Measurements from ENCODE around the gene TRIM65. TPM values are rescaled to one million over a fixed set of nuclear protein-coding genes. Genes with fewer than 3 reads are reported as not detected.

Gene TRIM65
- total and polyA plus RNA-seq, 2 experiments from 2014 or later: 12.5 to 16.8 TPM

DNA sequence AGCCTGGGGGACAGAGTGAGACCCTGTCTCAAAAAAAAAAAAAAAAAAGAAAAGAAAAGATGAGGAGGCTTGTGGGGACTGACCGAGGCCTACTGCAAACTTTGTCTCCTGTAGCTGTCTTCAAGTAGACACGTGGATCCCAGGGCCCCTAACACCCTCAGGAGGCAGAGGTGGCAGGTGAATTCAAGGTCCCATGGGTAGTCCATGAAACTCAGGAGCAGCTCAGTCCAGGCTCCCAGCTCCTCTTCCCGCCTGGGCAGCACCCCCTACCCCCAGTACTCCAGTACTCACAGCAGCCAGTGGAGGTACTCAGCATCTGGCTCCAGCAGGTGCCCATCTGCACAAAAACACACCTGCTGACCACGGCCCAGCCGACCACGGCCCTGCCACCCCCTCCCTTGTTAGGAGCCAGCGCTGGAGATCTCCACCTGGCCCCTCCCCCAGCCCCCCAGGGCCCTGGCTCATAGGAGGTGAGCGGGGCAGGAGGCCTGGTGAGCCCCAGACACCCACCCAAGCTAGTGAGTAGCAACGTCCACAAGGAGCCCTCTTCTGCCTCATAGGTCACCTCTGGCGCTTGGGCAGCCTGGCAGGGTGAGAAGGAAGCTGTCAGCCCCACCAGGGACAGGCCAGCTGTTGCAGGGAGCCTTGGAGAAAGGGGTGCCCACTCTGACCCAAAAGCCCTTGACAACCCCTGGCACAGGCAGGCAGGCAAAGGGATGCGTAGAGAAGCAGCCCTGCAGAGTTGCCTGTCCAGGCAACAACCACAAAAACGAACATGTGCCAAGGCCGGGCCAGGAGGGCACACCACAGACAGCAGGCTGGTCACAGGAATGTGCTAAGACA is 4.2 kb upstream of the TRIM65 start:
- WGBS (ENCODE audit: low lambda C conversion rate, missing lambda C conversion rate): 95% methylated on average over 12 of the region's 13 CpGs
- H3K4me3 ChIP-seq: no peak overlapping the region
- TF ChIP-seq, protein P1, sequence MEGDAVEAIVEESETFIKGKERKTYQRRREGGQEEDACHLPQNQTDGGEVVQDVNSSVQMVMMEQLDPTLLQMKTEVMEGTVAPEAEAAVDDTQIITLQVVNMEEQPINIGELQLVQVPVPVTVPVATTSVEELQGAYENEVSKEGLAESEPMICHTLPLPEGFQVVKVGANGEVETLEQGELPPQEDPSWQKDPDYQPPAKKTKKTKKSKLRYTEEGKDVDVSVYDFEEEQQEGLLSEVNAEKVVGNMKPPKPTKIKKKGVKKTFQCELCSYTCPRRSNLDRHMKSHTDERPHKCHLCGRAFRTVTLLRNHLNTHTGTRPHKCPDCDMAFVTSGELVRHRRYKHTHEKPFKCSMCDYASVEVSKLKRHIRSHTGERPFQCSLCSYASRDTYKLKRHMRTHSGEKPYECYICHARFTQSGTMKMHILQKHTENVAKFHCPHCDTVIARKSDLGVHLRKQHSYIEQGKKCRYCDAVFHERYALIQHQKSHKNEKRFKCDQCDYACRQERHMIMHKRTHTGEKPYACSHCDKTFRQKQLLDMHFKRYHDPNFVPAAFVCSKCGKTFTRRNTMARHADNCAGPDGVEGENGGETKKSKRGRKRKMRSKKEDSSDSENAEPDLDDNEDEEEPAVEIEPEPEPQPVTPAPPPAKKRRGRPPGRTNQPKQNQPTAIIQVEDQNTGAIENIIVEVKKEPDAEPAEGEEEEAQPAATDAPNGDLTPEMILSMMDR (IDR thresholded peaks at IDR 0.05; ENCODE audit: poor library complexity): no peak
- TF ChIP-seq EZH2phosphoT487 (IDR thresholded peaks at IDR 0.05; ENCODE audit: low read depth, severe bottlenecking, unreplicated experiment) (no peak), EZH2 (IDR thresholded peaks at IDR 0.05; ENCODE audit: borderline replicate concordance) (no peak)
- DNase-seq (ENCODE audit: low spot score): no peak
- no peak overlapping the region for H2AFZ ChIP-seq
- no peaks in the 10 kb centered on the region for H3K9me3 ChIP-seq (ENCODE audit: low read depth)
- peaks cover 11% of the 10 kb centered on the region for H3K4me1 ChIP-seq (ENCODE audit: insufficient read depth)
- no peak overlapping the region for H3K4me2 ChIP-seq
- no peaks in the 10 kb centered on the region for H3K9me2 ChIP-seq (replicated peaks; ENCODE audit: insufficient read depth)
- no peaks in the 10 kb centered on the region for H4K20me1 ChIP-seq (ENCODE audit: insufficient read depth, poor library complexity, severe bottlenecking)
- H3K36me3 ChIP-seq (replicated peaks; ENCODE audit: insufficient read depth, low read depth): no peaks in the 10 kb centered on the region
- no peak overlapping the region for H3K27ac ChIP-seq
- no peaks in the 10 kb centered on the region for H3K27me3 ChIP-seq
- peaks cover 22% of the 10 kb centered on the region for H3K79me2 ChIP-seq

DNA sequence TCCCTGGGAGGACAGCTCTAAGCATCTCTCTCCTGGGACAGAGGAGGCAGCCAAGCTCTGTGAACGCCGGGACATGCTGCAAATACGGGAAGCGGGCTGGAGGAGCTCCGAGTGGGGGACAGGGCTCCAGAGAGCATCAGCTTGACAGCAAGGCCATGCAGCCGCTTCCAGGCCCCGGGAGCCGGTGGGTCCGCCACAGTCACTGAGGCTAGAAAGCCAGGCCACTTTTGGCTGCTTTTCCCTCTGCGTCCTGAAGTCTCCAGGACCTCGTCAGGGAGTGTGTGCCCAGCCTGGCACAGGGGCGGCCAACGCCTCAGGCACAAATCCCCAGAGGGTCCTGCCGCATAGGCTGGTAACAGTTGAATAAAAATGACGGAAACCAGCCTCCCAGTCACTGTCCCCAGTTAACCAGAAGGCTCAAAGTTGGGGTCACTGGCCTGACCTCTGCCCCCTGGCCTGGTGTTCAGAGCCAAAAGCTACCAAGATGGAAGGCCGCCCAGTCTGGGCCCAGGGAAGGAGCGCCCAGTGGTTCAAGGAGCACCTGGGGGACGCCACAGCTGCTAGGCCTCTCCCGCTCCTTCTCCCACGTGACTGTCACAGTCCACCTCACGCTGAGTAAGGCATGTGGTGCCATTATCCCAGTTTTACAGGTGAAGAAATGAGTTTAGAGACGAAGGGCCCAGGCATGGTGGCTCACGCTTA is 3.2 kb upstream of the TRIM65 start:
- peaks cover 17% of the 10 kb centered on the region for H3K4me1 ChIP-seq (ENCODE audit: insufficient read depth)
- H3K36me3 ChIP-seq (replicated peaks; ENCODE audit: insufficient read depth, low read depth): no peaks in the 10 kb centered on the region
- no peak overlapping the region for H3K4me2 ChIP-seq
- 95% methylated on average over 23 of the region's 23 CpGs for WGBS (ENCODE audit: low lambda C conversion rate, missing lambda C conversion rate)
- no peak overlapping the region for H2AFZ ChIP-seq
- no peak for DNase-seq (ENCODE audit: low spot score)
- H3K79me2 ChIP-seq: peaks cover 32% of the 10 kb centered on the region
- no peak overlapping the region for H3K27ac ChIP-seq
- H3K27me3 ChIP-seq: no peaks in the 10 kb centered on the region
- TF ChIP-seq EZH2 (IDR thresholded peaks at IDR 0.05; ENCODE audit: borderline replicate concordance) (no peak), EZH2phosphoT487 (IDR thresholded peaks at IDR 0.05; ENCODE audit: low read depth, severe bottlenecking, unreplicated experiment) (no peak)
- TF ChIP-seq, protein P1 (IDR thresholded peaks at IDR 0.05; ENCODE audit: poor library complexity): no peak
- H3K4me3 ChIP-seq: no peak overlapping the region
- H3K9me3 ChIP-seq (ENCODE audit: low read depth): no peaks in the 10 kb centered on the region
- no peaks in the 10 kb centered on the region for H3K9me2 ChIP-seq (replicated peaks; ENCODE audit: insufficient read depth)
- H4K20me1 ChIP-seq (ENCODE audit: insufficient read depth, poor library complexity, severe bottlenecking): no peaks in the 10 kb centered on the region

DNA sequence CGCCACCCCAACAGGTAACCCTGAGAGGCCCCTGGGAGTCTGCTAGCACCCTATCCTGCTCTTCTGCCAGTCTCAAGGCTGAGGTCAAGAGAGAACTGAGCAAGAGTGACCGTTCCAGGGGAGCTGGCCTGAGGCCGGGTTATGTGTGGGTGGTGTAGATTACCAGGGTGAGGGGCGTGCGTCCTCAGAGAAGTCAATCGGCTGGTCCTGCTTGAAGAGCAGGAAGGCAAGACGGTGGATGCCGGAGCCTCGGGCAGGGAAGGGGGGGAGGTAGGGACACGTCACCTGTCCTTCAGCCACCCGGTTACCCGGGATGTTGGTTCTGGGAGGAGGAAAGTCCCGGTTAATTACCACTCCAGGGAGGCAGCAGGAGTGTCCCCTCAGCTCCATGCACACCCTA is 2.6 kb upstream of the TRIM65 start:
- Histone ChIP-seq H3K4me2 (no peak overlapping the region), H3K4me1 (ENCODE audit: insufficient read depth) (peaks cover 17% of the 10 kb centered on the region), H3K79me2 (peaks cover 34% of the 10 kb centered on the region), H2AFZ (no peak overlapping the region), H3K36me3 (replicated peaks; ENCODE audit: insufficient read depth, low read depth) (no peaks in the 10 kb centered on the region), H3K27ac (no peak overlapping the region), H3K9me2 (replicated peaks; ENCODE audit: insufficient read depth) (no peaks in the 10 kb centered on the region), H4K20me1 (ENCODE audit: insufficient read depth, poor library complexity, severe bottlenecking) (no peaks in the 10 kb centered on the region), H3K4me3 (no peak overlapping the region), H3K9me3 (ENCODE audit: low read depth) (no peaks in the 10 kb centered on the region), H3K27me3 (no peaks in the 10 kb centered on the region)
- no peak for DNase-seq (ENCODE audit: low spot score)
- TF ChIP-seq EZH2 (IDR thresholded peaks at IDR 0.05; ENCODE audit: borderline replicate concordance) (no peak), EZH2phosphoT487 (IDR thresholded peaks at IDR 0.05; ENCODE audit: low read depth, severe bottlenecking, unreplicated experiment) (no peak)
- TF ChIP-seq, protein P1 (IDR thresholded peaks at IDR 0.05; ENCODE audit: poor library complexity): no peak
- 95% methylated on average over 12 of the region's 13 CpGs for WGBS (ENCODE audit: low lambda C conversion rate, missing lambda C conversion rate)

All from hepatocyte (in vitro differentiated cells).